GM19324 (cell line): ENCODE data around the gene TEX2.

Experiments used
- ATAC-seq: cut with Tn5 transposase; IDR thresholded peaks from one replicate; pipeline ENCODE4 v1.9.1; 2021; ENCODE audit warnings: mild to moderate bottlenecking, moderate library complexity; ENCODE audit not compliant: unreplicated experiment, low FRiP score

TEX2 gene, protein sequence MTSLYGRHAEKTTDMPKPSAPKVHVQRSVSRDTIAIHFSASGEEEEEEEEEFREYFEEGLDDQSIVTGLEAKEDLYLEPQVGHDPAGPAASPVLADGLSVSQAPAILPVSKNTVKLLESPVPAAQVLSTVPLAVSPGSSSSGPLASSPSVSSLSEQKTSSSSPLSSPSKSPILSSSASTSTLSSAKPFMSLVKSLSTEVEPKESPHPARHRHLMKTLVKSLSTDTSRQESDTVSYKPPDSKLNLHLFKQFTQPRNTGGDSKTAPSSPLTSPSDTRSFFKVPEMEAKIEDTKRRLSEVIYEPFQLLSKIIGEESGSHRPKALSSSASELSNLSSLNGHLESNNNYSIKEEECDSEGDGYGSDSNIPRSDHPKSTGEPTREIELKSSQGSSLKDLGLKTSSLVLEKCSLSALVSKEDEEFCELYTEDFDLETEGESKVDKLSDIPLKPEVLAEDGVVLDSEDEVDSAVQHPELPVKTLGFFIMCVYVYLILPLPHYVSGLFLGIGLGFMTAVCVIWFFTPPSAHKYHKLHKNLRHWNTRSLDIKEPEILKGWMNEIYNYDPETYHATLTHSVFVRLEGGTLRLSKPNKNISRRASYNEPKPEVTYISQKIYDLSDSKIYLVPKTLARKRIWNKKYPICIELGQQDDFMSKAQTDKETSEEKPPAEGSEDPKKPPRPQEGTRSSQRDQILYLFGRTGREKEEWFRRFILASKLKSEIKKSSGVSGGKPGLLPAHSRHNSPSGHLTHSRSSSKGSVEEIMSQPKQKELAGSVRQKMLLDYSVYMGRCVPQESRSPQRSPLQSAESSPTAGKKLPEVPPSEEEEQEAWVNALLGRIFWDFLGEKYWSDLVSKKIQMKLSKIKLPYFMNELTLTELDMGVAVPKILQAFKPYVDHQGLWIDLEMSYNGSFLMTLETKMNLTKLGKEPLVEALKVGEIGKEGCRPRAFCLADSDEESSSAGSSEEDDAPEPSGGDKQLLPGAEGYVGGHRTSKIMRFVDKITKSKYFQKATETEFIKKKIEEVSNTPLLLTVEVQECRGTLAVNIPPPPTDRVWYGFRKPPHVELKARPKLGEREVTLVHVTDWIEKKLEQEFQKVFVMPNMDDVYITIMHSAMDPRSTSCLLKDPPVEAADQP

DNA sequence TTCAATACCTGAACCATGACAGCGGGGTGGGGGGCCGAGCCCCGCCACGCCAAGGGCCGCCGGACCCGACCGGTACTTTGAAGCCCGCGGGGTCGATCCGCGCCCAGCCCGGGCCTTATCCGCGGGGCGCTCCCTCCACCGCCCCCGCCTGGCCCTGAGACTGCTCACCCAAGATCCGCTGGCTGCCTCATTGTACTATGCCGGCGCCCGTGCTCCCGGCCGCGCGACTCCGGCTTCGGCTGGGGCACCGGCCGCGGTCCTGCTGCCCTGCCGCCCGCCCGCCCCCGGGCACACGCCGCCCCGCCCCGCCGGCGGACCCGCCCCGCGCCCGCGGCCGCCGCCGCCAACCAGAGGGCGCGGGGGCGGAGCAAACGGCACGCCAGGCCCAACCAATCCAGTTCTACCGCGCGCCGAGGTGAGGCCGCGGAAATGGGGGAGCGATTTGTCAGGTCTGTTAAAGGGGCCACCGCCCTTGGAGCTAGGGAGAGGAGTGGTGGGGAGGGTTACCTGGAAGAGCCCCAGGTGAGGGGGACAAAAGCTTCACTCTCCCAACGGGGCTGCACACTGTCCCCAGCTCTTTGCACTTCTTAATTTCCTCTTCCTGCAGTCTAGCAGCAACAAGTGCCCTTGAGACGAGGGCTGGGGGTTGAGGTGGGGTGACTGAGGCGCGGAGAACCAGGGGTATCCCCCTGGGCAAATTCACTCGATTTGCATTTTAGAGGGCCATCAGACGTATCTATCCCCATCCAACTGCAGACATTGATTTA, at the start of gene TEX2:
Gene TEX2 (minus strand): TSS at position 261 of the 767 bp plus-strand sequence. CDS start 49,043 bp downstream, outside the sequence.
- peak; percentile 92 for ATAC-seq

DNA sequence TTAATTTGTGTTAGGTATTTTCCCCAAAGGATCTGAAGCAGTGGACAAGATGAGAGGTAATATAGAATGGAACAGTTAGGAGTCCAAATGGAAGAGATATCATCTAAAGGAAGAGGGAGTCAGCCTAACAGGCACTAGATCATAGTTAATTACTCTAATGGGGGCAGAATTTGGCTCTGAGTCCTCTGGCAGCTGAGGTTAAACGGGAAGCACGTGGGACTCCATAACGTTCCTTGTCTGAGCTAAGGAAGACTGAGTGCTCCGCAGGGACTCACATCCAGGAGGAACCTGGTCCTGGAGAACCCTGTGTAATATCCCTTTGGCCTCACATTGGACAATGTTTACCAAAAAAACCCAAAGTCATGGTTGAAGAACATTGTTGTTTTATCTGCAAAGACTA, 46.6 kb upstream of the TEX2 start:
- ATAC-seq, result no peak

DNA sequence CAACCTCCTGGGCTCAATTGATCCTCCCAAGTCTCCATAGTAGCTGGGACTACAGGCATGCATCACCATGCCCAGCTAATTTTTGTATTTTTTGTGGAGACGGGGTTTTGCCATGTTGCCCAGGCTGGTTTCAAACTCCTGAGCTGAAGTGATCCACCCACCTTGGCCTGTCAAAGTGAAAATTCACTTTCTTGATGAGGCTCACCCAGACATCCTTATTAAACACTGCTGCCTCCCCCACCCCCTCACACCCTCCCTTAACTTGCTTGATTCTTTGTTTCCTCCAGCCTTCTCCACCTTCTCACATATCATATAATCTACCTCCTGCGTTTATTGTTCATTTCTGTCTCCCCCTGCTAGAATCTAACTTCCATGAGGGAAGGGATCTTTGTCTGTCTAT, 46.0 kb upstream of the TEX2 start:
- ATAC-seq, result no peak

DNA sequence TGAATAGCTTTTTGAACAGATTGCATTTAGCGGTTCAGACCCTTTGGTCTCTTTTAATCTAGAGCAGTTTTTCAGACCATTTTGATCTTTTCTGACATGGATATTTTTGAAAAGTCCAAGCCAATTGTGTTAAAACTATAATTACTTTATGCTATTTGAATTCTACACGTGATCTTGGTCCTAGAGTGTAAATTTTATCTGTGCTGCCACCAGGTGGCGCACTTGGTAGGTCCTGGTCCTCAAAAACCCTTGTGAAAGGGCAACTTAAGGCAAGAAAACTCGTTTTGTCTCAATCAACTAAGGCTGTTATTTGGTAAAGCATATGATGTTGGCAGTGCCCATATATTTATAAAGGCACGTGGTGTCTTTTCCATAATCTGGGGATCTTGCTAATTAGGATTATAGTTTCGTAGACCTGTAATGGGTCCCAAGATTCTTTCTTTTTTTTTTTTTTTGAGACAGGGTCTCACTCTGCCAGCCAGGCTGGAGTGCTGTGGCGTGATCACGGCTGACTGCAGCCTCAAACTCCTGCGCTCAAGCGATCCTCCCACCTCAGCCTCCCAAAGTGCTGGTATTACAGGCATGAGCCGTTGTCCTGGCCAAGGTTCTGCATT, 43.9 kb upstream of the TEX2 start:
- no peak for ATAC-seq

DNA sequence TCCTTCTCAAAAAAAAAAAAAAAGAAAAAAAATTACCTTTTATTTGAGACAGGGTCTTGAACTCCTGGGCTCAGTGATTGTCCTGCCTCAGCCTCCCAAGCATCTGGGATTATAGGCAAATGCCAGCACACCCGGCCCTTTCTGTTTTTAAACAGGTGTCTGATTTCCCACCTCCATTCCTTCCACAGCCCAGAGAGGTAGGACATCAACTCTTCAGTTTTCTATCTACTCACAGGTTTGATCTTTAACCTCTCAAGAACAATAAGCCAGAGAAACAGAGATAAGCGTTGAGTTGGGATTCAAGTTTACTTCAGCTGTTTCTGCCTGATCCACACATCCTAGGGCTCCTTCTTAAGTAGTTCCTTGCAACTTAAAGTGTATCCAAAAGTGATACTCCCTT, 41.5 kb upstream of the TEX2 start:
- no peak for ATAC-seq

DNA sequence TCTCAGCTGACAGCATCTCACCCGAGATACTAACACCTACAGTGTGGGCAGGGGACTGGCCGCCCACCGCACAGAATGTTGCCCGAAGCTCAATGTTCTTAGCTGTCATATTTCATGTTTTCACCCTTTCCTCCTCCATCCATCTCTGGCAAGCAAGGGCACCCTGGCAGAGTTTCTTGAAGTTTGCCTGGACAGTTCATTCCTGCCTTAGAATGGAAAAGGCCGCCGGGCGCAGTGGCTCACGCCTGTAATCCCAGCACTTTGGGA, 37.6 kb upstream of the TEX2 start:
- no peak for ATAC-seq

DNA sequence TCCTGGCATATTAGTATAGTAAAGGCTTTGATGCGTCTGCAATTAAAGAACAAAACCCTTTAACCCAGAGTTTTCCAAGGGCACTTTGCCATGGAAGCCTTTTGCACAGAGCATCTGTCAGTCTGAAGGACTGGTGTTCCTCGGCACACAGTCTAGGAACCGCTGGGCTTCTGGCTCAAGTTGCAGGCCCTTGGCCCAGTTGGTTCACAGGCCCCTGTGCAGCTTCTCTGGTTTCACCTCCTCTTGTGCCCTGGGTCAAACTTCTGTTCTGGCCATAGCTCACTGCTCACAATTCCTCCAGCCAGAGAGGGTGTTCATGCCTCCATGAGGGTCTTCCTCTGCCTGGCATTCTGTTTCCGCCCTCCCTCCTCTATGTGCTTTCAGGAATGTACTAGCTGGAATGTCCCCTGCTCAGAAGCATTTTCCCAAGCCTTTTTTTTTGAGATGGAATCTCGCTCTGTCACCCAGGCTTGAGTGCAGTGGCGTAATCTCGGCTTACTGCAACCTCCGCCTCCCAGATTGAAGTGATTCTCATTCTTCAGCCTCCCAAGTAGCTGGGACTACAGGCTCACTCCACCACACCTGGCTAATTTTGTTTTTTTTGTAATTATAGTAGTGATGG, 34.5 kb upstream of the TEX2 start:
- ATAC-seq, result no peak

DNA sequence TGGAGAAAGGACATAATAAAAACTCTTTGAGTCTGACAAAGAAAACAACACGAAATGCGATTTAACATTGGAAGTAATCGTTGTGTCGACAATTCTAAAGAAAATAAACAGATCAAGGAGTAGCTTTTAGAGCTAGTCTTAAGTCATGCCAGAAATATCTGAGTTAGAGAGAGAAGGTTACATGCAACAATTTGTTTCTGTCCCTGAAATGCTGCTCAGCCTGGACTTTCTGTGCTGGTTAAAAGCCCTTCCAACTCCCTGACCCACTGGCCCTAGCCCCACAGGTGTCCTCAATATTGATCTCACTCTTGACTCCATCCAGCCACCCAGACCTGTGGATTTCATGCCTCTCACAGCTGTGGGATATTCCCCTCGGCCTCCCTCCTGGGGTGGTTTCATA, 33.2 kb upstream of the TEX2 start:
- ATAC-seq, result no peak

DNA sequence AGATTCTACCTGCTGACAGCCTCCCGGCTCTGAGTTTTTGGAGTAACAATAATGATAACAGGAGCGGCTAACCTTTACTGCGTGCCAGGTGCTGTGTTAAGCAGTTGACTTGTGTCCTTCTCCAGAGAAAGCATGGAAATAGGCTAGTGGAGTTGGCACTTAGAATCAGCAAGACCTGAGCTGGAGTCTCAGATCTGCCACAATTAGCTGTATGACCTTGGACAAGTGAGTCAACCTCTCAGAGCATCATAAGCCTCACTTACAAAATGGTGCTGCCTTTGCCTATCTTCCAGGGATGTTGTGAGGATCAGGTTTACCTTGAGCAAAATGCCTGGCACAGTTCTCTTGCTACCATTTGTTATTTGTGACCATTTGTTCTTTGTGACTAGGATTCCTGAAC, 32.1 kb upstream of the TEX2 start:
- no peak for ATAC-seq

DNA sequence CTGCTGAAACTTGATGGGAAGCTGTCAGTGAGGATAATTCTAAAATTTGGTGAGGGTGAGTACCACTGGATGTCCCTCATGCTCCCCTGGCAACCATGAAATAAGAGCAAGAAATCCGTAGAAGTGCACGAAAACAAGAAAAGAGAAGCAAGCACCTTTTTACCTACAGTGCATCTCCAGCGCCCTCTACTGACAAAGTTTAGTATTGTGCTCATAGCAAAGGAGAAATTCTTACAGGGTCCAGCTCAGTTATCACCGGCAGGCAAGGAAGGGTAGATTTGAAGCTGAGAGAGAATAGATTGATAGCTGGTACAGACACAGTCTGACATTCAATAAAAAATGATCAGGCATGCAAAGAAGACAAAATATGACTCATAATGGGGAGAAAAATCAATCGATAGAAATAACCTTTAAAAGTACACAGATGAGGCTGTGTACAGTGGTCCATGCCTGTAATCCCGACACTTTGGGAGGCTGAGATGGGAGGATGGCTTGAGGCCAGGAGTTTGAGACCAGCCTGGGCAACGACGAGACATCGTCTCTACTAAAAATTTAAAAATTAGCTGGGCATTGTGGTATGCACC, 28.3 kb upstream of the TEX2 start:
- no peak for ATAC-seq

DNA sequence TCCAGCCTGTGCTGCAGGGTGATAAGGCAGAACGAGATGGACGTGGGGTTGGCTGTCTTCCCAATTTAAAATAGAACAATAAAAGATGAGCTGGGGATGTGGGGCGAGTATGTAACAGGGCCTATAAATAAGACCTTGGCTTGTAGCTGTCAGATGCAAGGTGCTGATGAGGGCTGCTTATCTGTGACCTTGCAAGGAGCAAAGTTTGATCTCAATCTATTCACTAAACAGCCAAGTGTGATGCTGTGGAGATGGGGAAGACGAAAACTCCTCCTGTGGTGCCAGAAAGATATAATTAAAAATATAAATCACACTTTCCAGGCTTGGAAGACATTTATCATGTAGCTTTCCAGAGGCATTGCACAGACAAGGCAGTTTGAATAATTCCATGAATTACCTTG, 26.7 kb upstream of the TEX2 start:
- ATAC-seq, result no peak

DNA sequence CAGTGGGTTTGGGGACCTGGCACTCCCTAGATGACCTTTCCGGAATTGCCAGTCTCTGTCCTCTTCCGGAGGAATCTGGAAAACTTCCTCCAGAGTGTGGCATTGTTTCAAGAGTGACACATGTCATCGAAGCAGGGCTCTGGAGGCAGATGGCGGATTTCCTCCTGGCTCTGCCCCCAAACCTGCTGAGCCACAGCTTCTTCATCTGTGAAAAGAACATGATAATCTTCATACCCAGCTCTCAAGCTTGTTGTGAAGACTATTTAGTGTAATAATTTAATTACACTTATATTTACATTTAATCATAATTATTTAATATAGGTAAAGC, 19.7 kb upstream of the TEX2 start:
- no peak for ATAC-seq

DNA sequence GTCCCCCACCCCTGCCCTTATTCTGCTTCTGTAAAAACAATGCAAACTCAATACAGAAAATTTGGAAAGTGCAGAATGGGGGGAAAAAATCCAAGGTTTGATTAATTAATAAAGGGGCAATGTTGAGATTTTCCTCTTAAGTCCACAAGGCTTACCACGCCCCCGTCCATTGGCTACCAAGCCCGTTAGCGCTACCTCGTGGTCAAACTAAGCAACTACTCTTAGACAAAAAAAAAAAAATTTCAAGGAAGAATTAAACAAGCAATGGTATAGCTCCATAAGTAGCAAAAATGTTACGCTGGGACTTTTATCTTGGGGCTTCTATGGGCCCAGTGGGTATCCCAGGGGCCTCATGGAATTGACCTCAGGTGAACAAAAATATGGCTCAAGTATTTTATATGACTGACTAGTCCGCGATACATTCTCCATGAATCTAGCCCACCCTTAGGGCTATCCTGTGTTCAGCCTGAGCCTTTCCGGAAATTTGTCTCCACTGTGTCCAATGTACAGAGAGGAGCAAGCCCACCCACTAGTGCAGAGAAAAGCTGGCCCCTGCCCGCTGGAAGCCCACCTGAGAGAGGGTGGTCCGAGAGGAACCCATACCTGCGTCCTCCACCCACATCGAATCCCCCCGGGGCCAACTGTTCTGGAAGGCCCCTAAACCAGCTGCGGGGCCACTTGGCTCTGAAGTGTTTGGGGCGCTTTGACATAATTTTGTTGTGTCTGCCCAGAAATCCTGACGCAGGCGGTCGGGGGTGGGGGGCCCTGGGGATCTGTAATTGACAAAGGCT, 19.1 kb upstream of the TEX2 start:
- ATAC-seq, result no peak

DNA sequence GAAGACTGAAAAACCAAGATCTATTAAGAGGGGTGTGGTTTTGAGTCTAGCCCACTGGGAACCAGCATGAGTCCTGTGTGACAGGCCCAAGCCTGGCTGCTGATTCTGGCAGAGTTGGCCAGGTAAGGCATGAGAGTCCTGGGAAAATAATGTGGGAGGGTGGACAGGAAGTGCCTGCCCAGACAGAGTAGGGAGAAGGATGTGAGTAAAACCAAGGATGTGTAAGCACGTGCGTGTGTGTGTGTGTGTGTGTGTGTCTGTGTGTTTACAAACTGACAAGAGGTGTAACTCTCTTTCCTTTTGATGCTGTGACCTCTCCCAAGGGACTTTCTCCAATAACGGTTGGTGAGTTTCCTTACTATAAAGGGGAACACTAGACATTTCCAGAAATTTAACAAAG, 15.6 kb upstream of the TEX2 start:
- no peak for ATAC-seq

DNA sequence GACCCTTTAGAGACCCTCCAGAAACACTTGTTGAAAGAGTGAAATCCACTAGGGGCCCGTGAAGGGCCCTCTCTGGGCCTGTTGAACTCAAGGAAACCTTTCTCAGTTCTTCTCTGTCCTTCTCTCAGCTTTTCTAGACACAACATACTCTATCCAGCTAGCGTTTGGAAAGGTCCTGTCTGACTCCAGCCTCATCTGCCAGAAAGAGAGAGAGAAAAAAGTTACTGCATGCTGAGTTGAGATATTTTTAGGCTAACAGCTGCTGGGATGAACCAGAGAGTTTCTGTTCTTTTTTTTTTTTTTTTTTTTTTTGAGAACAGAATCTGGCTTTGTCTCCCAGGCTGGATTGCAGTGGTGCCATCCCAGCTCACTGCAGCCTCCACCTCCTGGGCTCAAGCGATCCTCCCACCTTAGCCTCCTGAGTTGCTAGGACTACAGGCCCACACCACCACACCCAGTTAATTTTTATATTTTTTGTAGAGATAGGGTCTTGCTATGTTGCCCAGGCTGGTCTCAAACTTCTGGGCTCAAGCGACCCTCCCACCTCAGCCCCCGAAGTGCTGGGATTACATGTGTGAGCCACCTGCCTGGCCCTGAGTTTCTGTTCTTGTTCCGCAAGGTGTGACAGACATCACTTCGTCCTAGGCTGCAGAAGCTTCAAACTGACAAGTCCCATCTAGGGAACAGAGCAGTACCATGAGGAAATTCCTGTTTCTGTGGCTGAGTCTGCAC, 14.9 kb upstream of the TEX2 start:
- no peak for ATAC-seq

DNA sequence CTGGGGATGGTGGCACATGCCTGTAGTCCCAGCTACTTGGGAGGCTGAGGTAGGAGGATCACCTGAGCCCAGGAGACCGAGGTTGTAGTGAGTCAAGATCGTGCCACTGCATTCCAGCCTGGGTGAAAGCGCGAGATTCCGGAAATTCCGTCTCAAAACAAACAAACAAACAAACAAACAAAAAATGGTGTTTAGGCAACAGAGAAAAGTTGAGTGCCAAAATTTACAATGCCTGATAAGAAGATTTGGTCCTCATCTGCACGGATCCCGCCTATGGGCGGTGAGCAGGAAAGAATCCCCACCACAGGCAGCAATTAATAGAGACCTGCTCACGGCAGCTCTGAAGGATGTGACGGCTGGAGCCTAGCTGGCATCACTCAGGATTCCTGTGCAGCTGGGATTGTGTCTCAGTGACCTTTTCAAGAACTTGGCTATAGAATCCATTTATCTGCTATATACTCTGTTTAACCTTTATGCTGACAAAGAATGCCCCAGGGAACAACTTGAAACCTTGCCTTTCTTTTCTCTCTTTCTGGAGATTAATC, 14.0 kb upstream of the TEX2 start:
- ATAC-seq, result no peak

DNA sequence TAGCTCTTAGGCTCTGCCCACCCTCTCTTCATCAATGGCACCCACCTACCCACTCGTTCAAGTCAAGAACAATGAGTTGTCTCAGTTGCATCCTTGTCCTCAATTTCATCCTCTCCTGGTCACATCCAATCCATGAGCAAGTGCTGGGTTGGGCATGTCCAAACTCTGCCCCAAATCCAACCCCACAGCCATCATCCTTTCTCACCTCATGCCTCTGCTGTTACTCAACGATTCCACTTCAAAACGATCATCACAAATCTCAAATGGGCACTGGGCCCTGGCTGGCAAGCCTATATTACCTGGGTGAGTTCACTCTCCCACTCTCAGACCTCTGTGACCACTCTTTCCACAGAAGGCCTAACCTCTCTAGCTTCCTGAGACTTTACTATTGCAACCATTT, 12.0 kb upstream of the TEX2 start:
- no peak for ATAC-seq

DNA sequence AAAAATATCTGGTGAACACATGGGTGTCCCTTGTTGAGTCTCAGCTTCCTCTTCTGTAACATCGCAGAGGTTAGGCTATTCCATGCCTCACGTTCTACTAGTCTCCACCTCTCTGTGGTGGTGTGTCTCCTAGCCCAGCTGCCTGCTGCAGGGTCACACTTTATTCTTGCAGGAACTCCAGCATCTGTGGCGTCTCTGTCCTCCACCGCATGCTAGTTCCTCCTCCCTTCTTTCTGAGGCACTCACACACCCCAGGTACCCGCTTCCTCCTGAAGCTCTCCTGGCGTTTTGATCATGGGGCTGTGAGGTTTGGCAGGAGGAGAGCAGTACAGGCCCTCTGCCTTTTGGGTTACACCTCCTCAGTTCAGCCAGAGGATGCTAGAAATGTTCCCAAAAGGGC, 9.9 kb upstream of the TEX2 start:
- ATAC-seq, result no peak
